HG03095 (cell line): Measurements from ENCODE around the gene CXCL8.
"Not testable (repeated sequence)": the region's sequence is repeated elsewhere in the genome, so short reads cannot be mapped to it uniquely, and the experiment has no call there.

ENCODE experiments used
- ATAC-seq: cut with Tn5 transposase; IDR thresholded peaks from one replicate; pipeline ENCODE4 v1.9.1; 2021; ENCODE audit warnings: moderate library complexity; ENCODE audit not compliant: unreplicated experiment

The CXCL8 gene

DNA sequence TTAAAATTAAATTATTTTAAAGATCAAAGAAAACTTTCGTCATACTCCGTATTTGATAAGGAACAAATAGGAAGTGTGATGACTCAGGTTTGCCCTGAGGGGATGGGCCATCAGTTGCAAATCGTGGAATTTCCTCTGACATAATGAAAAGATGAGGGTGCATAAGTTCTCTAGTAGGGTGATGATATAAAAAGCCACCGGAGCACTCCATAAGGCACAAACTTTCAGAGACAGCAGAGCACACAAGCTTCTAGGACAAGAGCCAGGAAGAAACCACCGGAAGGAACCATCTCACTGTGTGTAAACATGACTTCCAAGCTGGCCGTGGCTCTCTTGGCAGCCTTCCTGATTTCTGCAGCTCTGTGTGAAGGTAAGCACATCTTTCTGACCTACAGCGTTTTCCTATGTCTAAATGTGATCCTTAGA, at the start of gene CXCL8:
Gene CXCL8, plus strand, starts transcription at position 217 of the 426 bp plus-strand sequence. Its CDS starts 90 bp downstream, at position 307.
- no peak for ATAC-seq

DNA sequence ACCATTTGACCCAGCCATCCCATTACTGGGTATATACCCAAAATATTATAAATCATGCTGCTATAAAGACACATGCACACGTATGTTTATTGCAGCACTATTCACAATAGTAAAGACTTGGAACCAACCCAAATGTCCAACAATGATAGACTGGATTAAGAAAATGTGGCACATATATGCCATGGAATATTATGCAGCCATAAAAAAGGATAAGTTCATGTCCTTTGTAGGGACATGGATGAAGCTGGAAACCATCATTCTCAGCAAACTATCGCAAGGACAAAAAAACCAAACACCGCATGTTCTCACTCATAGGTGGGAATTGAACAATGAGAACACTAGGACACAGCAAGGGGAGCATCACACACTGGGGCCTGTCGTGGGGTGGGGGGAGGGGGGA, 49.2 kb upstream of the CXCL8 start:
- not testable (repeated sequence) for ATAC-seq

DNA sequence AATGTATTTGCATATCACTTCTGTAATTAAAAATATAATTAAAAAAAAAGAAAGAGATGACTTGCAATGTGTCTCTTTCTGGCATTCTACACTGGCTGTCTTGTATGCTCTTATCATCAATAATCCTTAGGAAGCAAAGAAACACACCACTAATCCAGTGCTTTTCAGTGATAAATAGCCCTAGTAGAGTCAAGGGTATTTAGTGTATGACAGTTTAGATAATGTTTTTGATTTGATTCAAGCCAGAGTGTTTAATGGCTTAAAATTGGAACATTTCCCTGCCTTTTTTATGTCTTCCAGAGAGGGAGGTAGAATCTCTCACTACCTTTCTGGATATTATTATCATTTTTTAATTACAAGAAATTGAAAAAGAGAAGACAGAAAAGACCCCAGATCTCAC, 48.6 kb upstream of the CXCL8 start:
- no peak for ATAC-seq

DNA sequence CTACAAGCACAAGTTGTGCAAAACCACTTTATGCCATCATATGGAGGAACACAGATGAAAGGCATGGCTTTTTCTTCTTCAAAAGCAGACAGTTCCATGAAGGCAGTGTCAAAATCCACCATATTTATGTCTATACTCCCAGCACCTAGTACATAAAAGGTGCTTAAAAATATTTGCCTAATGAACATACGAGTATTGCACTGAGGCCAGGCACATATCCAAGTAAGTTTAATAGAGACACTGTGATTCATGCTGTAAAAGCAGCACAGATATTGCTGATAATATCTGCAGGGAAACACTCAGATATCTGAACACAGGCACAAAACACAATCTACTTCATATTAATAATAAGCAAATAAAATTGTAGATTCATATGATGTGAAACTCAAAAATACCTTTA, 48.1 kb upstream of the CXCL8 start:
- ATAC-seq, result no peak

GRCh38 chr4:73692701-73693100, 47.7 kb upstream of the CXCL8 start:
- ATAC-seq, result no peak

GRCh38 chr4:73693811-73694210, 46.6 kb upstream of the CXCL8 start:
- ATAC-seq, result no peak

DNA sequence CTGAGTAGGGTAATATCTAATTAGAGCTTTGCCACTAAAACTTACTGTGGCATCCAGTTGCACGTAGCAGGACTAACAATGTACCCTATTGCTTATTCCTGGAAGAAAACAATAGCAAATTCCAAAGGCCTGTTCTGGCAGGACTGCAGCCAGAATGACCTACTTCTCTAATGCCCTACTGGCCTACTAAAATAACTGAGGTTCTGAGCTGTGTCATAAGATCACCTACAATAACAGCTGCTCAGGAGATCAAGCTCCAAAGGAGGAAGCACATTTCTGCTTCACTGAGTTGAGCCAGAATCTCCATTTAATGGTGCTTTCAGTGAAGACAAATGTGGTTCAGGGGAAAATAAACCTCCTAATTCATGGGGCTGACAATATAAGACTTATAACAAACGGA, 42.2 kb upstream of the CXCL8 start:
- ATAC-seq, result no peak

DNA sequence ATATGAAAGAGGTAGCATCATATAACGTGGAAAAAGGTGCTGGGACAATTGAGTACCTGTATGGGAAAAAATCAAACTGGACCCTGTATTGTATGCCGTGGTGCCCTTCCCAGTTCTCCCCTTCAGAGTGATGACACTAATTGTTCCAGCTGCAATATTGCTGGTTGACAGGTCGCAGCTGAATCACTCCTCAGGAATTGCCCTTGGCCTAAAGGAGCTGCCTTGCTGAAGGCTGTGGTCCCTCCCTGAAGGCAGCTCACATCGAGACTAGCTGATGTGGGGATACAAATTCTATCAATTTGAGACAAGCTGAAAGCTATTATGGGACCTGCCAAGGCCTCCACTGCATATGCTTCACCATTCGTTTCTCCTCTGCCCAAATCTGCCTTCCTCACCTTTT, 39.3 kb upstream of the CXCL8 start:
- ATAC-seq, result no peak

GRCh38 chr4:73702796-73703287, 37.5 kb upstream of the CXCL8 start:
- ATAC-seq, result no peak

GRCh38 chr4:73703320-73703719, 37.0 kb upstream of the CXCL8 start:
- ATAC-seq, result no peak

- no peak for ATAC-seq
Measured at GRCh38 chr4:73704314-73705055, 35.9 kb upstream of the CXCL8 start.

DNA sequence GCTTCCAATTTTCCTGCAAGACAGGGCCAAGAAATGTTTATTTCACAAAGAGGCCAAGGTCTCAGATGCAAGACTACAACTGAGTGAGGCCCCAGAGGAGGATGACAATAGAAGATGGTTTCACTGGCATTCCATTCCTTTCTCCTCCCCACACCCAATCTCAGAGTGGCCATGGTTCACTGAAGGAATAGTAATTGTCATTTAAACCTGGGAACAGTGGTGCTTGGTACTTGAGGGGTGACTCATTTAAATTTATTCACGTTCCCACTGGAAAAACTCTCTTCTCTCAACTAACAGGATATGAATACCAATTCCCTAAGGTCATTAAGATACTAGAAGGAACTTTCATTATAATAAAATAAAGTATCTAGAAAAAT, 35.3 kb upstream of the CXCL8 start:
- no peak for ATAC-seq

- ATAC-seq, result no peak
Measured at GRCh38 chr4:73705721-73706120, 34.6 kb upstream of the CXCL8 start.

DNA sequence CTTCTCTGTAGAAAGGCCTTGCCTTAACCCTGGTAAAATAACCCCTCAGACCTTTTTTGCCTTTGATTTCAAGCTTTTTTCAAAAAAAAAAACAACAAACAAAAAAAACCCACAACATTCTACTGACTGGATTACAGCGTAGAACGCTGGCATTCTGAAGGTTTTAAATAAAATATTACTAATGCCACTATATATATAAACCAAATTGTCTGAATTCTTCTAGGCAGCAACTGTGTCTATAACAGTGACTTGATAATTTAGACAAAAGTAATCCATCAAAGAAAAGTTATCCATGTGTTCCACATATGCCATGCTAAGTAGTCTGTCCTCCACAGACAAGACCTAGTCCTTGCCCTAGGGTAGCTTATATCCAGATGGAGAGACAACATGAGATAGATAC, 33.6 kb upstream of the CXCL8 start:
- no peak for ATAC-seq

DNA sequence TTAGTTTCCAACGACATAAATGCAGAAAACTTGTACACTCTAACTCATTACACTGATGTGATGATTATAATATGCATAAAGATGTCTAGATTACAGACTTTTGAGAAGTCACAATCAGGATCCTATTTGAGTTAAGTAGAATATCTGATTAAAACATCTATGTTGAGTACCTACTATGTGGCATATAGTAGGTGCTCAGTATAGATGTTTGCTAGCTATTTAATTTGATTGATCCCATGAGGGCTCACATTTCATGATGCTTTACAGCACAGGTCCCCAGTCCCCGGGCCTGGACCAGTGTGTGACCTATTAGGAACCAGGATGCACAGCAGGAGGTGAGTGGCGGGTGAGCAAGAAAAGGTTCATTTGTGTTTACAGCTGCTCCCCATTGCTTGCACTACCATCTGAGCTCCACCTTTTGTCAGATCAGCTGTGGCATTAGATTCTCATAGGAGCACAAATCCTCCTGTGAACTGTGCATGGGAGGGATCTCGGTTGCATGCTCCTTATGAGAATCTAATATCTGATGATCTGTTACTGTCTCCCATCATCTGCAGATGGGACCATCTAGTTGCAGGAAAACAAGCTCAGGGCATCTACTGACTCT, 33.0 kb upstream of the CXCL8 start:
- ATAC-seq, result no peak

DNA sequence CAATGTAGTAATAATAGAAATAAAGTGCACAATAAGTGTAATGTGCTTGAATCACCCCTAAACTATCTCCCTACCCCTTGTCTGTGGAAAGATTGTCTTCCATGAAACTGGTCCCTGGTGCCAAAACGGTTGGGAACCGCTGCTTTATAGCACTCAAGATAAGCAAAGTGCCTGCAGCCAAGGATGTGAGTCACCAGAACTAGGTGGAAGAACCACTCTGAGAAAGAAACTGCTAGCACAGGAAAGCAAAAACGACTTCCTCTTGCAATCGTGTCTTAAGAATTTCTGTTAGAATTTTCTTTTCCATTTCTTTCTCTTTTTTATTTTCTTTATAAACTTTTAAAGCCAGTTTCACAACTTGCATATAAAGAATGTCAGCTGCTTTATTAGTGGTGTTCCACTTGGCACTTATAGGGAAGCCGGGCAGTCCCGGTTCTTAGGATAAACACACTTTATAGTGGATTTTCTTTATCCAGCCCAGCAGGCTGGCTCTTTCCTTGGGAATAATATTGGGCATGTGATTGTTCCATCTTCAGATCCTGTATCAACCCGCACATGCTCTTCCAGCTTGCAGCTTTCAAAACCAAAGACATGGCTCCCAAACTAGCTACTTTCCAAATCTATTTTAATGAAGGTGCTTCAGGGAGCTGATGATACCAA, 32.3 kb upstream of the CXCL8 start:
- ATAC-seq, result no peak

GRCh38 chr4:73709451-73710033, 30.8 kb upstream of the CXCL8 start:
- no peak for ATAC-seq

DNA sequence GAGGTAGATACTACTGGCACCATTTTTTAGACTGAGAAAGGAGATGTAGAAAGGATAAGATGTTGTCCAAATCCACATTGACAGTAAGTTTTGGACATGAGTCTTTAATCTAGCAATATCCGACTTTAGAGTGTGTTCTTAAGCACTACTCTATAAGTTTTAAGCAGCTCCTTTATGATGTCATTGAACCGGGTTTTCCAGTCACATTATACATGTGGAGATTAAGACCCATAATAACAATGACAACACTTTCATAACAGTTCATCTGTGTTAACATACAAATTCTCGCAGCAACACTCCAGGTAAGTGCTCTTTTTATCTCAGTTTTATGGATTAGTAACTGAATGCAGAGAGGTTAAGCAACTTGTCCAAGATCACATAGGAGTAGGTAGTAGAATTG, 30.3 kb upstream of the CXCL8 start:
- ATAC-seq, result no peak

- ATAC-seq, result no peak
Measured at GRCh38 chr4:73711989-73712388, 28.4 kb upstream of the CXCL8 start.

GRCh38 chr4:73713650-73714049, 26.7 kb upstream of the CXCL8 start:
- ATAC-seq, result no peak

DNA sequence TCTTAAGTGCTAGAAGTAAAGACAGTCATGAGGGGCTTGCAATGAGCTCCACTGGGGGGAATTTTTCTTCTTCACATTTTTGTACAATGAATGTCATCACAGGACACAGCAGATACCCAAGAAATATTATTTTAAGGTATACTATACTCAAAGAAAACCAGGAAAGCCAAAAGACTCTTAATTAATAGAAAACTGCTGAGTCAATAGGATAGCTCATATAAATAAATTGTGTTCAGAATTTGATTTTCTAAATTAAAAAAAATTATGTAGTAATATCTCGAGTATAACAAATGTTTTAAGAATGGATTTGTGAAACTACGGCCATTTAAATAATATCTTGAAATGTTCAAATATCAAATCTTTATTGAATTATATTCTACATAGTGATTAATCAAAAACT, 25.7 kb upstream of the CXCL8 start:
- no peak for ATAC-seq

GRCh38 chr4:73715659-73716058, 24.7 kb upstream of the CXCL8 start:
- no peak for ATAC-seq
